Stimulated activated CD4-positive, alpha-beta T cell treated with anti-CD3 and anti-CD28 coated beads, Interleukin-4, amount 100 ng/mL, for 1 hour (primary cell): ENCODE data around the gene CCND1.
"Not testable (repeated sequence)": the region's sequence is repeated elsewhere in the genome, so short reads cannot be mapped to it uniquely, and the experiment has no call there.

Source experiments
- DNase-seq: peaks from one replicate; pipeline ENCODE4 v3.0.0-alpha.2; 2020

The CCND1 gene

DNA sequence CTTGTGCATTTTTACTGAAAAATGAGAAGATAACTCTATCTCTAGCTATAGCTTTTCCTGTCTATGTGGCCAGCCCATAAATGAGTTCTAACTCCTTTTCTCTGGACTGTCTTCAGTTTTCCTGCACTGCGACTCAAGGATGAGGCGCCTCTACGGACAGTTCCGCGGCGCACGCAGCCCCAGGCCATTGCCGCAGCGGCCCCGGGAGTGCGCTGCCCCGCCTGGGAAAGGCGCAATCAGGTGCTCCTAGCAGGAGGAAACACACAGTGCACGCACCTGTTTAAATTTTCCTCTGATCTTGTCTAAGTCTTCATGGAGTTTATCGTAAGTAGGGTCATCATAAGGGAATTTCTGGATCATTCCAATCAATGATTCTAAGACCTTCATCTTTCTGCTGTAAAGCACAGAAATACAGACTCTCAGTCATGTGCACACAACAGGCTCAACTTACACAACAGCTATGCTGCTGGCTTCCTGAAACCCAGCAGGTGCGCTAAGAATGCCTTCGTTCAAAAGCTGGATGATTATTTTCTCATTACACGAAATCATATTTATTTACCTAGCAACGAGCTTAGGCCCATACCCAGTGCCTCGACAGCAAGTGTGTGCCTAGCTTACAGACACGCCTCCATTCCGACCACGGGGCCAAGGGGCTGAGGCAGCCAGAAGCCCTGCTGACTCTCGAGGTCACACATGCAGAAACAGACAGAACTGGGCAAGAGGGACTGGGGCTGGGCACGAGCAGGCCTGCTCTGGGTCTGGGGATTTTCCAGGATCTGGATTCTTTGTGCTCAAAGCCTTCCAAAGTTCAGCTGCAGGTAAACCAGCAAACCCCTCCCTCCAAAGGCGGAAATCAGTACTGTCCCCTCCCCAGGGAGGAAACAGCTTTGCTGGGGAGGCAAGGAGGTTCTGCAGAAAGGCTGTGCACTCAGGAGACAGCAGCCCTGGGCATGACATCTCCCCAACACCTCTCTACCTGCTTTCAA lies 27.0 kb downstream of the CCND1 start:
- no peak for DNase-seq

DNA sequence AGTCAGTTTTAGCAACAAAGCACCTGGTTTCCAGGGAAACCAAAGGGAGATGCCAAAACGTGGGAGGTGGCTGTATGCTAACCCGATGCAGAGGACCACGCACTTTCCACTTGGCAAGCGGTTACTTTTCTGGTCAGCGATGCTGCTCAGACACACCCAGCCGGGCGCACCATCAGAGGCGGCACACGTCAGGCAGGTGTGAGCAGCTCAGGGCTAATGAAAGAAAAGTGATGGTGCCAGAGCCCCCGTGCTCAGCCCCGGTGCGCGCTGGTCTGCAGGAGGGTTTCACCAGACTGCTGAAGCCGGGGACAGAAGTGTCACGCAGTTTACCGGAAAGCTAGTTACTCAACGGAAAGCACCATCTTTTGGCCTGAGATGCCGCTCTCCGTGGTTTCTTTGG lies 28.5 kb downstream of the CCND1 start:
- no peak for DNase-seq

DNA sequence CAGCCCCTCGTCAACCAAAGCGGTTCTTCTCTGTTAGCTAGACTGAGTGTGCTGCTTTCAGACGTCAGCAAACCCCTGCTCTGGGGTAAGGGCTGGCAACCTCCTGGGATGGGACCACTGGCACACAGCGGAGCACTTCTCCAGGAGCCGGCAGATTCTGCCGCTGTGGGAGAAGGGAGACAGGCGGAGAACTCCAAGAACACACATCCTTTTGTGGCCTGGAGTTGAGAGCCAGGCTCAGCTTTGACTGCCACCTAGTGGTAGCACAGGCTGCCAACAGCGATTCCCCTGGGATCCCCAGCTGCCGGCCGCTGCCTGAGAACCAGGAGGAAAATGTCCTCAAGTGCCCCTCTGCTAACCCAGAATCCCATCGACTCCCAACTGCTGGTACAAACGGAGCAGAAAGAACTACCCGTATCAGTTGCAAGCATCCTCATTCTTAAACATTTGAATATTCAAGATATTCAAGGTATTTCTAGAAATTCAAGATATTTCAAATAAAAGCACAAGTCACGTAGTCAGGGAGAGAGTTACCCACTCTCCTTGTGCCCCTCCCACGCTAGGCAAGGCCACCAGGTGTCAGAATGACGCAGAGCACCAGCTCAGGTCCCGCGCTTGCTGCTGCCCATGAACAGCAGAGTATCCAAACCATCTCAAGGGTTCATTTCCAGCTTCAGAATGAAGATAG lies 29.3 kb downstream of the CCND1 start:
- peak; percentile 60 for DNase-seq

DNA sequence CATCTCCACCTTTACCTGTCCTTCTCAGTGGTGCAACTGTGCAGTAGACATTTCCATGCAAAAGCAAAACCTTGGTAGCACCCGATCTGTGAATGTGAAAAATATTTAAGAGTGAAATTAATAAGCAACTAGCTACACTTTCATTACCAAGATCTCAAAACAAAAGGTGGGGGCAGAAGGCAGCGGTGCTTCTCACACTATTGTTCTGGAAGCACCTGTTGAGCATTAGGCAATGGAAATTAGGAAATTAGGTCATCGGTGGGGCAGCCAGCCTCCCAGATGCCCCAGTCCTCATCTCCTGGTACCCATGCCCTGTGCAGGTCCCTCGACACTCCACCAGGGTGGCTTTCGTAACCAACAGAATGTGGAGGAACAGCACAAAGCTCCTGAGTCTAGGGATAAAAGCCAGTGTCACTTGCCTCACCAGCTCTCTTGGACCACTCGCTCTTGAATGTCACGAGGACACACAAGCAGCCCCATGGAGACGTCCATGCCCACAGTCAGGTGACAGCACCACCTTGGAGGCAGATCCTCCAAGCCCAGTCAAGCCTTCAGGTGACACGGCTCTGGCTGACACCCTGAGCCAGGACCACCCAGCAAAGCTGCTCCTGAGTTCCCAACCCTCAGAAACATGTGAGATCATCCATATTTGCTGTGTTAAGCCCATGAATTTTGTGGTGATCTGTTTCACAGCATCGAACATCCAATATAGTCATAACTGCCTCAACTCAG lies 30.9 kb downstream of the CCND1 start:
- DNase-seq = no peak

DNA sequence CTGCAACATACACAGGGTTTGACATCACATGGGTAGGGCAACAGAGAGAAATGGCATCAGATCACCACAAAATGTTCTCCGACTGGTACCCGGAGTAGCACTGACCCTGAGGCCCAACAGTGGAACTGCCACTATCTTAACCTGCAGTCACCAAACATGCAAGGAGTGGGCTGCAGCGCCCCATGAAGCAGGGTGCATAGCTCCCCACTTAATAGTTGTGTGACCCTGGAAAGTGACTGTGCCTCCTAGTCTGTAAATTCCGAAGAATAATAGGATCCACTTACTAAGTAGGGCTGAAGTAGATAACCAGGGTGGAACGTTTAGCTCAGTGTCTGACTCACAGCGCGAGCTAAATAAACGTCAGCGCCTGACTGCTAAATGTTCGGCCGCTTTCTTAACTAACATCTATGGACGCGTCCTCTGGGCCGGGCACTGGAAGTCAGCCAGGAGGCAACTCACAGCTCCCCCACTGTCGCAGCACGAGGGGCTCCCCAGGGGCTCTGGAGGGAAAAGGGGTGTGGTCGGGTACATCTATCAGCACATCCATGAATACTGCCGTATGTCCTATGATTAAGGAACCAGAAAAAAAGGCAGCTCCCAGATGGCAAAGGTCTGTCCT lies 33.4 kb downstream of the CCND1 start:
- no peak for DNase-seq

DNA sequence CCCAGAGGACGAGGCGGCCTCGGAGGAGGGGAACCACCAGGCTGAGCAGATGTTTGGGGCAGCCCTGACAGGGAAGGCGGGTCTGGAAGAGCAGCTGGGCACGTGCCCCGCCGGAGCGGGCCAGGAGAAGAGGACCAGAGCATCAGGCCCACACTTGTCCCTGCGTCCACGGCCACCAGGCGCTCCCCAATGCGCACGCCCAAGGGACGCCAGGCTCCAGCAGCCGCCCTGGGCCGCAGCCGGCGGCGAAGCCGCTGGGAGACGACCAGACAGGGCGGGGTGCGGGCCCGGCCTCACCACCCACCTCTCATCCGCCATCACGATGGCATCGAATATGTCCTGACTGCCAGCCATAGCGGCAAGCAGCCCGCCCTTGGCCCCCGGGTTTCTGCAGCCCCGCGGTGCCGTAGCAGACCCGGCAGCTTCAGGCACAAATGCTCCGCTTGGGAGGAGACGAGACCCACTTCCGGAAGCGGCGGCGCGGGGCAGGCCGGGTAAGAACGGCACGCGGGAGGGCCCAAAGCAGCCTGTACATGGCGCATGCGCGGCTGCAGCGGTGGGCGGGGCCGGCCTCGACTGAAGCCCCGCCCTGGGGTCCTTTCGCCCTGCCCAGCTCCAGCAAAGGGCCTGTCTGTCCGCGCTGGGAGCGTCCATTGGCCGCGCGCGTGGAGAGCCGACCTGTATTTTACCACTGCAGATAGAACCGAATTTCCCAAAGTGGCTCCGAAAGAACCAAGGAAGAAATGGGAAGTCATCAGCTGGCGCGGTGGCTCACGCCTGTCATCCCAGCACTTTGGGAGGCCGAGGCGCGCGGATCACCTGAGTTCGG lies 34.1 kb downstream of the CCND1 start, which contains the start of gene LTO1:
Gene LTO1 (minus strand): TSS at position 468 of the 829 bp plus-strand sequence. CDS start 114 bp downstream, at position 354.
- DNase-seq = peak; percentile 97

DNA sequence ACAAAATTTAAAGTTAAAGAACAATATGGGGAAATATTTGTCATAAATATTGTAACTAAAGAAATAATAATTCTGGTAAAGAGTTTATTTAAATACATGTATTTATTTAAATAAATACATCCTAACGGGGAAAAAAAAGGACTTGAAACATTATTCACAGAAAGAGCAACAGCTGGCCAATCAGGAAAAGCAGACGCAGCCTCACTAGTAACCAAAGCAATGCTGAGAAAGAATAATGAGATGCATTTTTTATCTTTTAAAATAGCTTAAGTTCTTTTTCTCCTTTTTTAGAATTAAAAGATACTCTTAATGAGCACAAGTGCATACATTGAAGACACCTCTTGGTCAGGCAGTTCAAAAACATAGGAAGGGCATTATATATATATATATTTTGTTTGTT lies 36.8 kb downstream of the CCND1 start:
- DNase-seq = no peak

DNA sequence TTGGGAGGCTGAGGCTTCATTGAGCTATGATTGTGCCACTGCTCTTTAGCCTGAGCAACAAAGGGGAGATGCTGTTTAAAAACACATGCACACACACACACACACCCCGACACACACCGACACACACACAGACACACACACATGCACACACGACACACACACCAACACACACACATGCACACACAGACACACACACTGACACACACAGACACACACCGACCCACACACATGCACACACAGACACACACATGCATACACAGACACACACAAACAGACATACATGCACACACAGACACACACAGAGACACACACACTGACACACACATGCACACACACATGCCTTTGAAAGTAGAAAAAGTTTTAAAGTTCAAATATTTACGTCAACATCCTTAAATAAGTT lies 39.7 kb downstream of the CCND1 start:
- DNase-seq = no peak

DNA sequence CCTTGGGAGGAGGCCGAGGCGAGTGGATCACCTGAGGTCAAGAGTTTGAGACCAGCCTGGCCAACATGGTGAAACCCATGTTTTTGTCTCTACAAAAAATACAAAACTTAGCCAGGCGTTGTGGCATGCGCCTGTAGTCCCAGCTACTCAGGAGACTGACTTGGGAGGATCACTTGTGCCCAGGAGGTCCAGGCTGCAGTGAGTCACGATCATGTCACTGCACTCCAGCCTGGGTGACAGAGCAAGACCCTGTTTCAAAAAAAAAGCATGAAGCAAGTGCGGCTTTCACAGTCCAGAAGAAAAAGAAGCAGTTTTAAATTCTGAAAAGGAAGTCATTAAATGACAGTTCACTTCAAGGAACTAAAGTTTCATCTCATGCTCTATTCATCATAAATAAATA lies 41.3 kb downstream of the CCND1 start:
- no peak for DNase-seq

DNA sequence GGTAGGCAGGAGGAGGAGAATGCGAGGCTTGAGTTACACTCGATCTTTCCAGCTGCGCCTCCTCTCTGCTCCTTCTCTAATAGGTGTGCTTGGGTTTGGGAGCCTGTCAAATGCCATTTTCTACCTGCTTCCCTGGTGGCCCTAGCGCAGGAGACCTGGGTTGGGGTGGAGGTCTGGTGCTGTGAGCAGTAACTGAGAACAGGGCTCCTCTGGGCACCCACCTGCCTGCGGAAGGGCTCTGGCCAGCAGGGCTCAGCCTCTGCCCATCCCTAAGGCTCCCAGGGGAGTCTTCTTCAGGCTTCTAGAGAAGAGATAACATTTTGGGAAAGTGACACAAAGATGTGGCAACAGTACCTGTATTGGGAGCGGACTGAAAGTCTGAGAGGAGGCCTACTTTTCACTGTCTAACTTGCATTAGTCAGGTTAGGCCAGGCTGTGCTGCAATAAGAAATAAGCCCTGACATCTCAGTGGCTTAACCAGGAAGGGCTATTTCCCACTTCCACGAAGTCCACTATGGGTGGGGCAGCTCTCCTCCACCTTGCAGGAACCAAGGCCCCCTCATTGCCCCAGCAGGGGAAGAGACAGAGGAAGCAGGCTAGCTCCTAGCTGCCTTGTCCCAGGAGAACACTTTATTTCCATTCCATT lies 41.8 kb downstream of the CCND1 start:
- no peak for DNase-seq

DNA sequence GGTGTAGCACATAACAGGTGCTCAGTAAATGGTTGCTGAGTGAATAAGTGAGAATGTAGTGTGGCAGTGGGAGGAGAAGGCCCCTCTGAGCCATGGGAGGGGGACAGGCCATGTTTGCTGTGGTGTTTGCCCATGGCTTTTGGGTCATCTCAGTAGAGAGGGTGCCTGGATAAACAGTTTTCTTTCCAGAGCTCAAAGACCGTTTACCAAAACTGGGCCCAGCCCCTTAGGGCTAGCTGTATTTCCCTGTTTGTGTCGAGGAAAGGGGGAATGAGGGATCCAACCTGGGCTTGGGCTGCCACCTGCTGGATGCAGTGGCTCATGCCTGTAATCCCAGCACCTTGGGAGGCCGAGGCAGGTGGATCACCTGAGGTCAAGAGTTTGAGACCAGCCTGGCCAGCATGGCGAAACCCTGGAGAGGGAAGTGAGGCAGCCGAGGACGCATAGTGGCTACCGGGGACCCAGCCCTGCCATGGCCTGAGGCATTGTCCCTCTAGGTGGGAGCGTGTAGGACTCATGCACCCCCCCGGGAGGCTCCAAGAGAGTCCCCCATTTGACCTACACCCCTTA lies 42.9 kb downstream of the CCND1 start:
- no peak for DNase-seq

DNA sequence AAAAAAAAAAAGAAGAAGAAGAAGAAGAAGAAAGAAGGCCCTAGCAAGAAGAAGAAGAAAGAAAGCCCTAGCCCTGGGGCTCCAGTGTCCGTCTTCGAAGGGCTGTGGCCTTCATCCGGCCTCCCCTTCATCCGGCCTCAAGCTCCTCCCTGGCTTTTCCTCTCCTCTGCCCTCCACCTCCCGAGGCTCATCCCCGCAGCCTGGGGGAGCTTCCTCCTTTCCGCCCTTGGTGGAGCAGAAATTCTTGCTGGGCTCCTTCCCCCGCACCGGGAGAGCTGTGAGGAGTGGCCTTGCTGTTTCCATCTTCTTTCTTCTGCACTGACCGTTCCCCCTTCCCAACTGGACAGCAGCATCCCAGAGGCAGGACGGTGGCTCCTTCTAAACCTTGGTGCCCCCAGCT lies 43.7 kb downstream of the CCND1 start:
- no peak for DNase-seq

DNA sequence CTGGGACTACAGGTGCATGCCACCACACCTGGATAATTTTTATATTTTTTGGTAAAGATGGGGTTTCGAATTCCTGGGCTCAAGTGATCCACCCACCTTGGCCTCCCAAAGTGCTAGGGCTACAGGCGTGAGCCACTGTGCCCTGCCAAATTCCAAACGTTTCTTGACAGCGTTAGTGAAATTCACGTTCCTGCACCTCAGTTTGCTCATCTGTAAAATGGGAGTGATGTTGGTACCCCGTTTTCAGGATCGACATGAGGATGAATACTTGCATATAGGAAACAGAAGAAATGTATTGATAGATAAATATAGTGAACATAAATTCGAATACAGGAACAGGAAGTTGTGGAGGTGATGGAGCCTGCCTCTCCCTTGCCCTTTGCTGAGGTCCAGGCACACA lies 44.4 kb downstream of the CCND1 start:
- no peak for DNase-seq

DNA sequence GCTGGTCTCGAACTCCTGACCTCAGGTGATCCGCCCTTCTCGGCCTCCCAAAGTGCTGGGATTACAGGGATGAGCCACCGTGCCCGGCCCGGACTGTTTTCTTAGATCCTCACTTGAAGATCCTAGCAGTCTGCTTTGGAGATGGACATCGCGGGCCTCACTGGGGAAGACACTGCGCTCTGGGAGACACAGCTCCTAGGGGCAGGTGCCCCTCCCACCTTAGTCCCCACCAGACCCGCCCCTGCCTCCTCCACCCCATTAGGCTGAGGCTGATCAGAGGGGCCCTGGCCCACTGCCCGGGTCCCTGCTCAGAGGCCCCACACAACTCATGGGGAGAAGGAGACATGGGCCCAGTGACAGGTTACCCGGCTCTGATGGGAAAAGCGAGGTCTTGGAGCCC lies 45.5 kb downstream of the CCND1 start:
- no peak for DNase-seq

DNA sequence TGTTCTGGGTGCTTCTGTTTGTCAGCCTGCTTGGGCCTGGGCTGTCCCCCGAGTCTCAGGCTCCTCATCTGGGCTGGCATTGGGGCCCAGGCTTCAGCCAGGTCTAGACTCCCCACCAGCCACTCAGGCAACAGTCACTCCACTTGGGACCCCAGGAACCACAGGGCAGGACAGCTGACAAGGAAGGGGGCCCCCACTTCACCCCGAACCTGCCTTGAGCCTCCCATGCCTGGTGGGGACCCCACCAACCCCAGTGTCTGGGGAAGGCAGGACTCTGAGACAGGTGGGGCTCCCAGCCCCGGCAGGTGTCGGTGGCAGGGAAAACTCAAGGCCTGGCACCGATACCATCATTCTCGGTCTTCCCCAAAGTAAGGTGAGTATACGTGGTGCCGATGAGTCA lies 45.9 kb downstream of the CCND1 start:
- DNase-seq = no peak

DNA sequence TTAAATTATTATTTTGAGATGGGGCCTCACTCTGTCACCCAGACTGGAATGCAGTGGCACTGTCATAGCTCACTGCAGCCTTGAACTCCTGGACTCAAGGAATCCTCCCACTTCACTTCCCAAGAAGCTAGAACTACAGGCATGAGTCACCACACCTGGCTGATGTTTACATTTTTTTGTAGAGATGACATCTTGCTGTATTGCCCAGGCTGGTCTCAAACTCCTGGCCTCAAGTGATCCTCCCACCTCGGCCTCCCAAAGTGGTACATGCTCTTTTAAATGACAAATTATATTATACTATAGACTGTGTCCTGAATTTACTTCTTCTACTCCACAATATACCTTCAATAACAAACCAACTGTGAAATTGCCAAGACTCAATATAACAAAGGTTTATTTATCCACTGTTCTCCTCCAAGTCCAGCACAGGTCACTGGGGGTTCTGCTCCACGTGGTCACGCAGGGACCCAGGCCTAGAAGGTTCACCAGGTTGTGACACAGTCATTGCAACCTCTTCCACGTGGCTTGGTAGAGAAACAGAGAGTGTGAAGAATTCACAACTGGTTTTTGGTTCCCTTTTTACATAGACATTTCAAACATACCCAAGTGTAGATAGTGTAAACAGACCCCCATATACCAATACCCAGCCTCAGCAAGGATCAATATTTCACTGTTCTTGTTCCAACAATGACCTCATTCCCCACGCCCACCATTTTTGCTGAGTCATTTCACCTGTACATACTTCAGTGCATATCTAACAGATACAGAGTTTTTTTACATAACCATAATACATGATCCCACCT lies 47.2 kb downstream of the CCND1 start:
- DNase-seq = not testable (repeated sequence)

DNA sequence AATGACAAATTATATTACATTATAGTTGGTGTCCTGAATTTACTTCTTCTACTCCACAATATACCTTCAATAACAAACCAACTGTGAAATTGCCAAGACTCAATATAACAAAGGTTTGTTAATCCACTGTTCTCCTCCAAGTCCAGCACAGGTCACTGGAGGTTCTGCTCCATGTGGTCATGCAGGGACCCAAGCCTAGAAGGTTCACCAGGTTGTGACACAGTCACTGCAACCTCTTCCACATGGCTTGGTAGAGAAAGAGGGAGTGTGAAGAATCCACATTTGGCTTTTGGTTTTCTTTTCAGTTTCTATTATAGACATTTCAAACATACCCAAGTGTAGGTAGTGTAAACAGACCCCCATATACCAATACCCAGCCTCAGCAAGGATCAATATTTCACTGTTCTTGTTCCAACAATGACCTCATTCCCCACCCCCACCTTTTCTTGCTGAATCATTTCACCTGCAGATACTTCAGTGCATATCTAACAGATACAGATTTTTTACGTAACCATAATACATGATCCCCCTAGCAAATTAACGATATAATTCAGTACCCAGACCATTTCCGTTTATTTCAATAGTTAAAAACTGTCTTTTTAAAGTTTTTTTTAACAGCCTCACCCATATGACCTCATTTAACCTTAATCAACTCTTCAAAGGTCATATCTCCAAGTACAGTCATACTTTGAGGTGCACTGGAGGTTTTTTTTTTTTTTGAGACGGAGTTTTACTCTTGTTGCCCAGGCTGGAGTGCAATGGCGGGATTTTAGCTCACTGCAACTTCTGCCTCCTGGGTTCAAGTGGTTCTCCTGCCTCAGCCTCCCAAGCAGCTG lies 48.7 kb downstream of the CCND1 start:
- no peak for DNase-seq

DNA sequence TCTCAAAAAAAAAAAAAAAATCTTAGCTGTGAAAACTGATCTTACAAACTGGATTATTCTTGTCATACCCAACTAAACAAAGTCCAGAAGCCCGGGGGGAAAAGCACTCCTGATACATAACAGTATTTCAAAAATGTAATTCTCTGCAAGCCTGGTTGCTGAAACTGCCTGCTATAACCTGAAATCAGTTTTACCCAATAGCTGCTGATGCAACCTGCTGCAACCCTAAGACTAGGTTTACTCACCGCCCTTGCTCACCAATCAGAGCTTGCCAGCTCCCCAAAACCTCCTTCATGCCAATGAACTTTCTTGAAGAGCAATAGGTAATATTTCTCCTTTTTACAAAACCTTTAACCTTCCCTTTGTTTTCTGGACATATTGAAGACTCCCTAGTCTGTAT lies 50.5 kb downstream of the CCND1 start:
- DNase-seq = no peak

DNA sequence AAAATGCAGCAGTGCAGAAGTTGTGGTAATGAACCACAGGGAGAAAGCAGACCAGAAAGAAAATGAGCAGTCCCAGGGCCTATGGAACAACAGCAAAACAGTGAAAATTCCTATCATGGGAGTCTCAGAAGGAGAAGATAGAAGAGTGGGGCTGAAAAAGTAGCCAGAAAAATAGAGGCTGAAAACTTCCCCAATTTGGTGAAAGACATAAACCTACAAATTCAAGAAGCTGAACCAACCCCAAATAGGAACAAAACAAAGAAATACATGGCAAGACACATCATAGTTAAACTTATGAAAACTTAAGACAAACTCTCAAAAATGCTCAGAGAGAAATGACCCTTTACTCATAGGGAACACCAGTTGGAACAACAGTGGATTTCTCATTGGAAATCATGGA lies 51.5 kb downstream of the CCND1 start:
- no peak for DNase-seq
